K562 (cell line): ENCODE results near the gene EMC8. TPM values are rescaled to one million over a fixed set of nuclear protein-coding genes. Genes with fewer than 3 reads are reported as not detected.

ENCODE experiments used
- ATAC-seq: fragments of 200-7000 bp; cut with Tn5 transposase; 3 replicates; pipeline ENCODE4 v1.9.1; 2020; ENCODE audit warnings: moderate library complexity
- BruUV-seq: library from RNA; stranded (reverse); fragments of 400-500 nt; replicated peaks from 2 replicates; lab custom pipeline; 2021; lab: Mats Ljungman, UMichigan
- CTCF ChIA-PET: fragments of 300-600 bp; formaldehyde crosslinking; extraction: SDS; loops from one replicate; lab custom pipeline; 2021; ENCODE audit warnings: low intra/inter-chr PET ratio; lab: Yijun Ruan, JAX
- POLR2A ChIA-PET: fragments of 300-600, 350-650 bp; sonication (Branson Sonifier 250); formaldehyde crosslinking; extraction: SDS; loops from one replicate; lab custom pipeline; 2021; ENCODE audit warnings: antibody characterized with exemption, inconsistent platforms; lab: Yijun Ruan, JAX
- DNase-seq, 4 experiments: peaks; one replicate each; pipeline versions ENCODE4 v3.0.0 to v3.0.0-alpha.2; 2011 to 2018; ENCODE audit warnings: low spot score in 3 of 4, mixed read lengths in 3 of 4; ENCODE audit errors: extremely low read depth in 1 of 4
- FAIRE-seq: peaks from 2 replicates; lab custom pipeline; 2011; peaks lifted over from hg19 to GRCh38; lab: Jason Lieb, UNC
- H2AFZ ChIP-seq: 2 replicates; pipeline ENCODE4 v1.6.0; 2011; ENCODE audit warnings: low read depth, low read length, control low read depth, inconsistent platforms
- H3K27ac ChIP-seq: fragments of 200-600 bp; 3 replicates; pipeline ENCODE4 v1.8.0; 2011; ENCODE audit warnings: low read depth, mild to moderate bottlenecking, control low read depth, inconsistent platforms, low read length, moderate library complexity, mixed read lengths; ENCODE audit errors: extremely low read depth
- H3K27me3 ChIP-seq, 2 experiments: fragments of 300-600 bp in 1 of 2; 2 replicates in 1 of 2; 3 replicates in 1 of 2; pipeline versions ENCODE4 v1.6.0 to v1.8.0; 2011; ENCODE audit warnings: inconsistent platforms in 2 of 2, low read length in 2 of 2, mild to moderate bottlenecking in 1 of 2, mixed read lengths in 1 of 2, moderate library complexity in 1 of 2; ENCODE audit not compliant: control insufficient read depth in 2 of 2, insufficient read depth in 2 of 2
- H3K36me3 ChIP-seq: fragments of 300-600 bp; 3 replicates; pipeline ENCODE4 v1.8.0; 2011; ENCODE audit warnings: mild to moderate bottlenecking, low read length, inconsistent platforms; ENCODE audit not compliant: control insufficient read depth, insufficient read depth
- H3K4me1 ChIP-seq, 2 experiments: fragments of 200-600 bp in 1 of 2; replicated peaks in 1 of 2; 2 replicates in 1 of 2; 3 replicates in 1 of 2; pipeline versions ENCODE4 v1.5.1 to v1.8.0; 2011; ENCODE audit warnings: inconsistent platforms in 2 of 2, low read length in 2 of 2, mild to moderate bottlenecking in 1 of 2, mixed read lengths in 1 of 2, moderate library complexity in 1 of 2; ENCODE audit not compliant: control insufficient read depth in 2 of 2, insufficient read depth in 2 of 2
- H3K4me2 ChIP-seq: 2 replicates; pipeline ENCODE4 v1.6.1; 2011; ENCODE audit warnings: low read length, control low read depth, inconsistent platforms, mixed read lengths; ENCODE audit not compliant: insufficient read depth
- H3K4me3 ChIP-seq: fragments of 200-600 bp; sonication (generic), shearing (Covaris generic); 2 replicates; pipeline ENCODE4 v1.5.1; 2016; ENCODE audit warnings: control low read depth, inconsistent platforms
- H3K79me2 ChIP-seq: fragments of 200-600 bp; 3 replicates; pipeline ENCODE4 v1.8.0; 2011; ENCODE audit warnings: low read length, inconsistent platforms; ENCODE audit not compliant: control insufficient read depth, insufficient read depth
- H3K9ac ChIP-seq, 2 experiments: 2 replicates each; pipeline versions ENCODE4 v1.6.0 to v1.6.1; 2011; ENCODE audit warnings: low read depth in 2 of 2, low read length in 2 of 2, control low read depth in 1 of 2, inconsistent platforms in 1 of 2, mild to moderate bottlenecking in 1 of 2, mixed read lengths in 1 of 2; ENCODE audit not compliant: insufficient read depth in 1 of 2
- H3K9me1 ChIP-seq: one replicate; pipeline ENCODE4 v1.6.0; 2011; ENCODE audit warnings: inconsistent platforms, mild to moderate bottlenecking, low read length, moderate library complexity; ENCODE audit not compliant: control insufficient read depth, insufficient read depth
- H3K9me3 ChIP-seq: replicated peaks from 2 replicates; pipeline ENCODE4 v1.5.1; 2011; ENCODE audit warnings: low read depth, low read length, inconsistent platforms; ENCODE audit not compliant: control insufficient read depth, insufficient read depth
- H4K20me1 ChIP-seq: replicated peaks from 2 replicates; pipeline ENCODE4 v1.6.1; 2011; ENCODE audit warnings: low read length, inconsistent platforms, mixed read lengths; ENCODE audit not compliant: control insufficient read depth, insufficient read depth
- HCFC1 ChIP-seq: IDR thresholded peaks from 2 replicates; pipeline ENCODE4 v1.6.1; 2012; ENCODE audit warnings: low read depth, low read length, improper control_type of control experiment
- NFIX ChIP-seq: fragments of 250-450 bp; sonication (Bioruptor Pico); IDR thresholded peaks from 2 replicates; pipeline ENCODE4 v1.4.0; 2020; ENCODE audit warnings: low read depth, mild to moderate bottlenecking, moderate library complexity
- POLR2A ChIP-seq: fragments of 450-650 bp; conservative IDR thresholded peaks from 2 replicates; pipeline ENCODE4 v1.6.1; 2016
- POLR2AphosphoS5 ChIP-seq: IDR thresholded peaks from 2 replicates; pipeline ENCODE4 v1.6.1; 2011; ENCODE audit warnings: mild to moderate bottlenecking, low read depth, low read length, moderate library complexity; ENCODE audit not compliant: control insufficient read depth, insufficient read depth
- SIRT6 ChIP-seq: IDR thresholded peaks from one replicate; pipeline ENCODE4 v1.6.1; 2012; ENCODE audit warnings: low read depth, mild to moderate bottlenecking, control low read depth, inconsistent platforms, low read length, moderate library complexity
- TARDBP ChIP-seq: fragments of 450-650 bp; IDR thresholded peaks from 2 replicates; pipeline ENCODE4 v1.6.1; 2016
- TCFL5 ChIP-seq: fragments of 250-450 bp; sonication (Bioruptor Pico); conservative IDR thresholded peaks from 2 replicates; pipeline ENCODE4 v1.6.1; 2021; ENCODE audit warnings: mild to moderate bottlenecking, moderate library complexity, matching md5 sums
- TRIM28 ChIP-seq: fragments of 450-650 bp; IDR thresholded peaks from 2 replicates; pipeline ENCODE4 v1.6.1; 2017
- USF2 ChIP-seq: sonication (generic); formaldehyde crosslinking; IDR thresholded peaks from 2 replicates; pipeline ENCODE4 v1.5.0; 2020; ENCODE audit warnings: missing genetic modification reagents
- ZBTB33 ChIP-seq: sonication (generic); formaldehyde crosslinking; IDR thresholded peaks from 2 replicates; pipeline ENCODE4 v1.8.1; 2023; ENCODE audit warnings: mild to moderate bottlenecking, missing genetic modification reagents
- ZNF3 ChIP-seq: fragments of 250-450 bp; sonication (Bioruptor Pico); IDR thresholded peaks from 2 replicates; pipeline ENCODE4 v1.5.0; 2021; ENCODE audit warnings: mild to moderate bottlenecking, moderate library complexity
- ZNF561 ChIP-seq: fragments of 450-650 bp; formaldehyde crosslinking; conservative IDR thresholded peaks from 2 replicates; pipeline ENCODE4 v1.4.0; 2020; ENCODE audit warnings: mild to moderate bottlenecking, moderate library complexity
- WGBS: fragments of 100-300 bp; shearing (Covaris generic); methylation state at CpG from one replicate; pipeline ENCODE4 v1.1.6; 2016; ENCODE audit warnings: low coverage, mixed read lengths; ENCODE audit not compliant: insufficient coverage; ENCODE audit errors: missing lambda C conversion rate; 5-methylcytosine and 5-hydroxymethylcytosine counted together
- in situ Hi-C: fragments of 300-500 bp; cut with MboI; formaldehyde crosslinking; loops from 4 replicates; pipeline ENCODE4 v1.15.0; 2018; ENCODE audit warnings: inconsistent platforms, mixed read lengths
- intact Hi-C: fragments of 100-400 bp; cut with micrococcal nuclease; formaldehyde crosslinking; loops from 2 replicates; pipeline ENCODE4 v1.14.2; 2022
- polyA plus RNA-seq, 8 experiments: library from polyadenylated mRNA; depleted of rRNA in 4 of 8; stranded (reverse) in 5 of 8; unstranded in 3 of 8; fragments of >200 nt; fragmentation: Nextera tagmentation in 2 of 8; fragmentation: Illumina TruSeq in 1 of 8; extraction: Ambion mirVana in 2 of 8; extraction: Trizol in 1 of 8; gene quantifications; 2 replicates each; pipeline versions ENCODE4 v1.2.1 to v1.2.3, GENCODE V29; 2011 to 2014; ENCODE audit warnings: inconsistent platforms in 1 of 8, missing spikeins in 1 of 8
- total RNA-seq, 7 experiments: library from RNA; depleted of rRNA in 6 of 7; stranded (reverse); fragments of >200 nt in 6 of 7; fragmentation: Illumina TruSeq in 2 of 7; extraction: Trizol in 2 of 7; gene quantifications; 2 replicates each; pipeline versions ENCODE4 v1.2.1 to v1.2.3, GENCODE V29; 2011 to 2021; ENCODE audit warnings: low replicate concordance in 1 of 7

Gene EMC8
- total and polyA plus RNA-seq, 9 of the 15 experiments (the other 6 are each of a cell fraction or from before 2014, with no cell fraction given): 11.4 to 81.8 (median 48.6) TPM

- Histone ChIP-seq H4K20me1 (peaks cover 3% of the 10 kb centered on the region; the same call in 1 of the 2 replicates), H3K4me3 (no peak overlapping the region), H3K27ac (no peak overlapping the region), H3K4me1 (peaks cover 2 to 5% of the 10 kb centered on the region in 2 experiments; a peak in 4 of 5 replicates), H3K9me3 (no peaks in the 10 kb centered on the region), H2AFZ (no peak overlapping the region), H3K27me3 (peaks cover 2 to 3% of the 10 kb centered on the region in 2 experiments; a peak in 2 of 5 replicates), H3K4me2 (no peak overlapping the region), H3K9me1 (no peaks in the 10 kb centered on the region), H3K36me3 (peaks cover 61% of the 10 kb centered on the region), H3K79me2 (peaks cover 28% of the 10 kb centered on the region), H3K9ac (no peak overlapping the region)
- BruUV-seq: no TSS peak
- ChIA-PET POLR2A (interaction anchor here (1.1 to 1.7 kb wide), 2 partner anchors 9 to 87 kb away, joined by 3 to 4 read pairs; no protein-coding TSS in a partner anchor), CTCF (no interaction called here)
- intact Hi-C loops (no loop called here), in situ Hi-C loops (no loop called here)
- DNase-seq (peak in 1 of 4 experiments; percentile 34), ATAC-seq (no peak), FAIRE-seq (no peak)
- TF ChIP-seq POLR2AphosphoS5 (peak; percentile 28; the same call in 1 of the 2 replicates), HCFC1 (no peak), TRIM28 (no peak), POLR2A (0 out of 2 replicates have a peak, but pooled peaks have one; percentile 29), ZNF561 (no peak), TARDBP (no peak)
- 88% methylated on average over 17 of the region's 18 CpGs for WGBS
Measured at GRCh38 chr16:85805442-85806045, 6.2 kb upstream of the EMC8 start.

GRCh38 chr16:85803570-85803969, 4.2 kb upstream of the EMC8 start:
- Histone ChIP-seq H2AFZ (no peak overlapping the region), H3K36me3 (peaks cover 61% of the 10 kb centered on the region), H4K20me1 (peaks cover 3% of the 10 kb centered on the region), H3K4me2 (no peak overlapping the region), H3K9me3 (no peaks in the 10 kb centered on the region), H3K27ac (no peak overlapping the region), H3K79me2 (peaks cover 48% of the 10 kb centered on the region), H3K9me1 (no peaks in the 10 kb centered on the region), H3K27me3 (no peaks in the 10 kb centered on the region), H3K9ac (no peak overlapping the region), H3K4me1 (peaks cover 5 to 6% of the 10 kb centered on the region in 2 experiments; a peak in 4 of 5 replicates), H3K4me3 (no peak overlapping the region)
- POLR2A ChIA-PET: interaction anchor here (1.3 kb wide), 2 partner anchors 10 kb away, joined by 4 to 6 read pairs; no protein-coding TSS in a partner anchor
- 85% methylated on average over 11 of the region's 14 CpGs for WGBS
- FAIRE-seq: no peak
- intact Hi-C loops: no loop called here
- no peak for DNase-seq
- no peak for ATAC-seq
- BruUV-seq: no TSS peak
- CTCF ChIA-PET: no interaction called here
- in situ Hi-C loops: no loop called here
- no peak for TF ChIP-seq ZBTB33 (CRISPR knock-in tag)
- no peak for TF ChIP-seq TCFL5
- TF ChIP-seq ZNF3 (CRISPR knock-in tag): no peak
- TF ChIP-seq NFIX: no peak
- no peak for TF ChIP-seq USF2 (CRISPR knock-in tag)
- TF ChIP-seq SIRT6: no peak
- no peak for TF ChIP-seq TRIM28
